Activated CD4-positive, alpha-beta T cell treated with anti-CD3 and anti-CD28 coated beads, Interleukin-2, amount 10 ng/mL, durations not matched to agents 24 days and 14 days (primary cell): ENCODE measurements around the gene ITPR2. TPM values are rescaled to one million over a fixed set of nuclear protein-coding genes. Genes with fewer than 3 reads are reported as not detected.

Source experiments
- DNase-seq: peaks from one replicate; pipeline ENCODE4 v3.0.0; 2022
- H3K27ac Mint-ChIP-seq: one replicate; pipeline ENCODE4 v1.8.0; 2022; ENCODE audit warnings: mild to moderate bottlenecking, mixed read lengths
- H3K27me3 Mint-ChIP-seq: one replicate; pipeline ENCODE4 v1.8.0; 2022; ENCODE audit warnings: mixed read lengths
- H3K36me3 Mint-ChIP-seq: one replicate; pipeline ENCODE4 v1.8.0; 2022; ENCODE audit warnings: low read depth, mild to moderate bottlenecking, mixed read lengths
- H3K4me1 Mint-ChIP-seq: one replicate; pipeline ENCODE4 v1.8.0; 2021; ENCODE audit warnings: mixed read lengths
- H3K4me3 Mint-ChIP-seq: one replicate; pipeline ENCODE4 v1.8.0; 2022; ENCODE audit warnings: mild to moderate bottlenecking, moderate library complexity, mixed read lengths
- H3K9me3 Mint-ChIP-seq: one replicate; pipeline ENCODE4 v1.8.0; 2021; ENCODE audit warnings: mixed read lengths
- intact Hi-C: fragments of 100-400 bp; cut with micrococcal nuclease; formaldehyde crosslinking; loops from one replicate; pipeline ENCODE4 v1.15.1; 2023
- total RNA-seq: library from RNA; stranded (reverse); gene quantifications from 2 replicates; pipeline ENCODE4 v1.2.3, GENCODE V29; 2022

The ITPR2 gene
- total RNA-seq, 1 donor from 2014 or later = 46.0 TPM

DNA sequence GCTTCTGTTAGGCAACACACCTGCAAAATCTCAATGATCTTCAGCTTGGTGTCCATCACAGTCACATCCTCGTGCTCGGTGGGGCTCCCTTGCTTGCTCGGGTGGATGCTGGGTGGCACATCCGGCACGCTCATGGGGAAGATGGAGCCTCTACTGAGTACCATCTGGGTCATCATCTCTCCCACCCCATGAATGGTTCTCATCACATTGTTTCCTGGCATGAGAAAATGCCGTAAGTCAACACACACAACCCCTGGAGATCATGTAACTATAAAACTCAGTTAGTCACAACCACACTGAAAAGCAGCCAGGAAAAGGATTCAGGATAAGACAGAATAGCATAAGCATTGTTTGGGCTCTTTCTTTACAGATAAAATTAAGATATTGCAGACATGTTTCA lies 201.1 kb downstream of the ITPR2 start:
- intact Hi-C loops = no loop called here
- H3K27me3 Mint-ChIP-seq = no peaks in the 10 kb centered on the region
- no peaks in the 10 kb centered on the region for H3K9me3 Mint-ChIP-seq
- H3K4me1 Mint-ChIP-seq = peaks cover 4% of the 10 kb centered on the region
- H3K36me3 Mint-ChIP-seq = peaks cover 11% of the 10 kb centered on the region
- no peak overlapping the region for H3K27ac Mint-ChIP-seq
- peak; percentile 46 for DNase-seq
- H3K4me3 Mint-ChIP-seq = no peak overlapping the region

DNA sequence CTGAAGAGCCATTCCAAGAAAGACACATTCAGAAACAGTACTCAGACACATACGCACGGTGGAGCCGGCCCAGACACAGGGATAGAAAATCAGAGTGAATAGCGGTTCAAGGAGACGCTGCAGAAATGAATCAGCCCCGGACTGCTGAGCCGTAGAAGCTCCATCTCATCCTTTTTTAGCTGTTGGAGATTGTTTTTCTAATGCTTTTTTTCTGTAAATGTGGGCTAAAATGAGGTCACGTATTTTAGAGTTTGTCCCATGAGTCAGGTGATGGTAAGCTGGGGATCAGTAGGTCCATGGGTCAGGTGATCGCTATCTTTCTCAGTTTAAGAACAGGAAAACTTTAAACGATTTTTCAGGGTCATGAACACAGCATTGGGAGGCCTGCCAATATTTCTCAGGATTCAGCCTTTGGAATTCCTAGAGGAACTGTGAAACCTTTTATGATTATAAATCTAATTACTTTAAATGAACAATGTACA lies 202.4 kb downstream of the ITPR2 start:
- H3K4me3 Mint-ChIP-seq = no peak overlapping the region
- no peaks in the 10 kb centered on the region for H3K27me3 Mint-ChIP-seq
- DNase-seq = no peak
- intact Hi-C loops = no loop called here
- peaks cover 8% of the 10 kb centered on the region for H3K4me1 Mint-ChIP-seq
- H3K27ac Mint-ChIP-seq = no peak overlapping the region
- no peaks in the 10 kb centered on the region for H3K9me3 Mint-ChIP-seq
- peaks cover 20% of the 10 kb centered on the region for H3K36me3 Mint-ChIP-seq

DNA sequence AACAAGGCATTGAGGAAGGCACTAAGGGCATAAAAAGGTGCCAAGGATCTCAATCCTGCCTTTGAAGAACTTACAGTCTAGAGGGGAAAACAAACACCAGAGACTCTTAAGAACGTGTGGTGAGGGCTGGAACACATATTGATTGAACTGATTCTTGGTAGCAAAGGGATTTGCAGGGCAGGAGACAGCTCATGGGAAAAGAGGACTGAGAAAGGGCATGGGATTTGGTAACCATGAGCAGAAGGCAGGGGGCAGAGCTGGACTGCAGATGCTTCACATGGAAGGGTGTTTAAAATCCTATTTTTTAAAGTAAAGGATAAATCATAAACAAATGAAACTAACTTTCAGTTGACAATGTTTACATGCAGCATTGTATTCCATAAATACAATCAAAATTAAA lies 203.1 kb downstream of the ITPR2 start:
- no peak overlapping the region for H3K27ac Mint-ChIP-seq
- H3K27me3 Mint-ChIP-seq = no peaks in the 10 kb centered on the region
- no peak for DNase-seq
- H3K9me3 Mint-ChIP-seq = no peaks in the 10 kb centered on the region
- H3K36me3 Mint-ChIP-seq = peaks cover 23% of the 10 kb centered on the region
- H3K4me3 Mint-ChIP-seq = no peak overlapping the region
- H3K4me1 Mint-ChIP-seq = peaks cover 9% of the 10 kb centered on the region
- intact Hi-C loops = no loop called here

DNA sequence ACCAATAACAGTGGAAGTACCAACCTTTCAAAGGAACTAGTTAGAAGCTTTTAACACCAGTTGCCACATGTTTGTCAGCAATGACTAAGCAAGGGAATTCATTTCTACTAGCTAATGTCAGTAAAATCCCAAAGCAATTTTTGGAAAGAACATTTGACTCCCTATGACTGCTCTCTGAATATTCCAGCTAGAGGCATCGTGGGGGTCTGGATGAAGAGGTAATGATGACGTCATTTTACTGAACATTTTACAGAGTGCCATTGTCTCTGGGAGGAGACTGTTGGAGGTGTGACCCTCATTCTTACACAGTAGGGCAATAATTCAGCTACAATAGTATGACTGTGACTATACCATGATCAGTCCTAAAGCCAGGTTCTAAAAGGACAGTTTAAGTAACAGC lies 204.8 kb downstream of the ITPR2 start:
- Mint-ChIP-seq H3K4me3 (no peak overlapping the region), H3K4me1 (peaks cover 11% of the 10 kb centered on the region), H3K36me3 (peaks cover 29% of the 10 kb centered on the region), H3K9me3 (no peaks in the 10 kb centered on the region), H3K27me3 (no peaks in the 10 kb centered on the region), H3K27ac (no peak overlapping the region)
- no peak for DNase-seq
- intact Hi-C loops = no loop called here

DNA sequence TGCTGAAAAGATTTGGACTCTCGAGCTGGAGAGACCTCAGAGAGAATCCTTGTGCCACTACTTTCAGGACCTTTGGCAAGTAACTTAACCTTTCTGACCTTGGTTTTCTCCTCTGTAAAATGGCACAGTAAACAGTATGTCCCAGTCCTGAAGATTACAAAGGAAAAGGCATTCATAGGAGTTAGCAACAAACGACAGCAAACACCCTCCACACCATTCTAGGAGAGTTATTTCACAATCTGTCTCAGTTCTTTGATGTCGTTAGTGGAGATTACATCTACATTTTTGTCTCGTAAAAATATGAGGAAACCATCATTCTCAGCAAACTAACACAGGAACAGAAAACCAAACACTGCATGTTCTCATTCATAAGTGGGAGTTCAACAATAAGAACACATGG lies 205.7 kb downstream of the ITPR2 start:
- Mint-ChIP-seq H3K9me3 (no peaks in the 10 kb centered on the region), H3K36me3 (peaks cover 34% of the 10 kb centered on the region), H3K4me3 (no peak overlapping the region), H3K4me1 (peaks cover 13% of the 10 kb centered on the region), H3K27ac (no peak overlapping the region), H3K27me3 (no peaks in the 10 kb centered on the region)
- no peak for DNase-seq
- intact Hi-C loops = no loop called here

DNA sequence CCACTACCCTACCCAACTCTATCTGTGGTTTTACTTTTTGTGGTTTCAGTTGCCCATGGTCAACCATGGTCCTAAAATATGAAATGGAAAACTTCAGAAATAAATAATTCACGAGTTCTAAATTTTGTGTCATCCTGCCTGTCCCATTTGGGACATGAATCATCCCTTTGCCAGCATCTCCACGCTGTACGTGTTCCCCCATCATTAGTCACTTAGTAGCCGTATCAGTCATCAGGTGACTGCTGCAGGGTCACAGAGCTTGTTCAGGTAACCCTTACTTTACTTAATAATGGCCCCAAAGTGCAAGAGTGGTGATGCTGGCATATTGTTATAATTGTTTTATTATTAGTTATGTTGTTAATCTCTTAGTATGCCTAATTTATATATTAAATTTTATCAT lies 209.9 kb downstream of the ITPR2 start:
- Mint-ChIP-seq H3K4me1 (peaks cover 13% of the 10 kb centered on the region), H3K9me3 (no peaks in the 10 kb centered on the region), H3K27ac (peak overlapping the region; percentile 59), H3K36me3 (peaks cover 42% of the 10 kb centered on the region), H3K4me3 (no peak overlapping the region), H3K27me3 (no peaks in the 10 kb centered on the region)
- no peak for DNase-seq
- intact Hi-C loops = no loop called here

DNA sequence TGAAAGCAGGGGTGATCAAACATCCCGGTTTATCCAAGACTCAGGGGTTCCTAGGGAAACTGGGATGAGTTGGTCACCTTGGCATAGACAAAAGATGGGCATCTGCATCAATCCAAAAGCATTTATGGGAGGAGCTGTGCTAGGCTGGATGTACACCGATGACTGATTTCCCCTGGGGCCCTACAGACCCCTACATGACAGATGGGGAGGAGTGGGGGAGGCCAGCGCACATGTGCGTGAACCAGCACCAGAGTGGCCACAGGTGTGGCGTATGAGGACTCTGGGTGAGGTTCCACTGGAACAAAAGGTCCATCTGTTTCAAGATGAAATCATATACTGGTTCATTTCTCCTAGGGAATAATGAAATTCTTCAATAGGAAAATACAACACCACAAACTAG lies 210.4 kb downstream of the ITPR2 start:
- Mint-ChIP-seq H3K27ac (no peak overlapping the region), H3K27me3 (no peaks in the 10 kb centered on the region), H3K36me3 (peaks cover 42% of the 10 kb centered on the region), H3K9me3 (no peaks in the 10 kb centered on the region), H3K4me1 (peaks cover 13% of the 10 kb centered on the region), H3K4me3 (no peak overlapping the region)
- DNase-seq = no peak
- intact Hi-C loops = no loop called here

DNA sequence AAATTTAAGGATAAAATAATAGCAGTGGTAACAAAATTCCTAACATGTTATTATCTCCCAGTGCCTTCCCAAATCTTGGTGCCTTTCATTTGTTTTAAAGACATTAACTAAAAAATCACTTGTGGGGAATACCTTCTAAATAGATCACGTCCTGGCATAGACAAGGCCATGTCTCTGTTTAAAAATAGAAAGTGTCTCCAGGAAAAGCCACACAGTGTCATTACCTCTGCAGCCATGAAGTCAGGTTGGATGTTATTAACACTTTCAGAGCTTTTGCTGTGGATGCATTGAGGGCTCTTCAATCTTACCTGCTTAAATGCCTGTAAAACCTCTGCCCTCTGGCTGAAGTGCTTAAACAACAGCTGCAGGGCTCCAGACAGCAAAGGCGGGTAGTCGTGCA lies 211.1 kb downstream of the ITPR2 start:
- Mint-ChIP-seq H3K27me3 (no peaks in the 10 kb centered on the region), H3K27ac (no peak overlapping the region), H3K9me3 (no peaks in the 10 kb centered on the region), H3K4me3 (no peak overlapping the region), H3K4me1 (peaks cover 9% of the 10 kb centered on the region), H3K36me3 (peaks cover 36% of the 10 kb centered on the region)
- intact Hi-C loops = no loop called here
- DNase-seq = no peak

DNA sequence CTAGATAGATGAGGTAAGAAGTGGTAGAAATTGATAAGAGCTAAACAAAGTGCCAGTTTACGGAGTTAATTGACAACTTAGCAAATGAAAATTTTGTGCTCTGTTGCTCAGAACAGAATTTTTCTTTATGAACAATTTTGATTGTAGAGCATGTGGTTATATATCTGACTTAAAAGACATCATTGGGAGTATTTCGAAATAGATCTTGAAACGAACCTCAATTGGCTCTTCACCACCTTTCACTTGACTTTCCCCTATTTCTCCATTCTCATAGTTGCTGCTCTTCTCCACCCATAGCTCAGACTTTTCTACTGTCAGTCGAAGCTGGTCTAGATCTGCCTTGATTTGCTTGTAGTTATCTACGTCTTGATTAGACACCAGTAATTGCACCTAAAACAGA lies 212.1 kb downstream of the ITPR2 start:
- Mint-ChIP-seq H3K36me3 (peaks cover 28% of the 10 kb centered on the region), H3K4me3 (no peak overlapping the region), H3K27ac (no peak overlapping the region), H3K27me3 (no peaks in the 10 kb centered on the region), H3K4me1 (peaks cover 5% of the 10 kb centered on the region), H3K9me3 (no peaks in the 10 kb centered on the region)
- no peak for DNase-seq
- intact Hi-C loops = no loop called here

DNA sequence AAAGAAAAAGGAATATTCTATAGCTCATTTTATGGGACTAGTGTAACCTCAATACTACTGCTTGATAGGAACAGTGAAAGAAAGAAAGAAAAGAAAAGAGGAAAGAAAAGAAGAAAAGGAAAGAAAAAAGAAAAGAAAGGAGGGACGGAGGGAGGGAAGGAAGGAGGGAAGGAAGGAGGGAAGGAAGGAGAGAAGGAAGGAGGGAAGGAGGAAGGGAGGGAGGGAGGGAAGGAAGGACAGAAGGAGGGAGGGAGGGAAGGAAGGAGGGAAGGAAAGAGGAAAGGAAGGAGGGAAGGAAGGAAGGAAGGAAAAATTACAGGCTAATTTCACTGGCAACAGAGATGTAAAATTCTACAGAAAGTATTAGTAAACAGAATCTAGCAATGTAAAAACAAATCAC lies 215.5 kb downstream of the ITPR2 start:
- Mint-ChIP-seq H3K4me1 (no peaks in the 10 kb centered on the region), H3K9me3 (no peaks in the 10 kb centered on the region), H3K27ac (no peak overlapping the region), H3K4me3 (no peak overlapping the region), H3K27me3 (no peaks in the 10 kb centered on the region), H3K36me3 (peaks cover 14% of the 10 kb centered on the region)
- intact Hi-C loops = no loop called here
- no peak for DNase-seq

DNA sequence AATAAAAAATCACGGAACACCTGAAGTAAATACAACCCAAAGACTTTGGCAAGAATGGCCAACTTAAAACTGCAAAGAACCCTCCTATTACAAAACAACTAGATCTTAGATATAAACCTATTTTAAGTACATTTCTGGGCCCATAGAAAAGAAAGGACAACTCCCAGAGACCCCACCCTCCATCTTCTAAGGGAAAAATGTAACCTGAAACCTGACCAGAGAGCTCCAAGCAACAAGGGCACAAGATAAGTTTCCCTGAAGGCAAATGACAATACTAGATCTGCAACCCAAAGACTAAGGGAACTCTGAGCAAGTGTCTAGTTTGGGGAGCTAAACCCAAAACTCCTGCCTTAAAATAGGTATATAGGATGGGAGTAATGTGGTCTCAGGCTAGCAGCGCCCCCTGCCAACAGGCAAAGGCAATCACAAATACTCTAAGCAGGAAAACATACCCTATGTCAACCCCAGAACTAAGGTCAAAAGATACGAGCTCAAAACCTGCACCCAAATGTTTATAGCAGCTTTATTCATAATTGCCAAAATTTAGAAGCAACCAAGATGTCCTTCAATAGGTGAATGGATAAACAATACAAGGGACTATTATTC lies 218.9 kb downstream of the ITPR2 start:
- Mint-ChIP-seq H3K9me3 (no peaks in the 10 kb centered on the region), H3K4me1 (no peaks in the 10 kb centered on the region), H3K27ac (no peak overlapping the region), H3K27me3 (no peaks in the 10 kb centered on the region), H3K4me3 (no peak overlapping the region), H3K36me3 (no peaks in the 10 kb centered on the region)
- DNase-seq = peak; percentile 65
- intact Hi-C loops = loop anchor here (1.0 kb wide), 1 partner anchor 515 kb away; no protein-coding TSS in a partner anchor

DNA sequence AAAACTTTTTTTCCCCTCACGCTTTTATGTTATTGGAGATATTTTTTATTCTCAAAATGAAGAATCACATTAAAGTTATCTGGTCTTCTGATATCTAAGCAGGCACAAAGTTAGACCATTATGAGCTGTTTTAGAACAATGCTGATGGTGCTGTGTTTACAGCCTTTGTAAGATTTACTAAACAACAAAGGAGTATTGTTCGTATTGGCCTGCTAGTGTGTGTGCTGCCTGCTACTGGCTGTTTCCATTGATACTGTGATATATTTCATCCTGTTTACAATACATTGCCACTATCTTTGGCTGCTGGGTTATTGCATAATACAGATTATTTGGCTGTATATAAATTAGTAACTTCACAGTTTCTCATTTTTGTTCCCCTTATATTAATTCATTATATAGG lies 220.8 kb downstream of the ITPR2 start:
- Mint-ChIP-seq H3K27me3 (no peaks in the 10 kb centered on the region), H3K9me3 (no peaks in the 10 kb centered on the region), H3K4me3 (no peak overlapping the region), H3K27ac (no peak overlapping the region), H3K36me3 (no peaks in the 10 kb centered on the region), H3K4me1 (no peaks in the 10 kb centered on the region)
- intact Hi-C loops = no loop called here
- DNase-seq = no peak

DNA sequence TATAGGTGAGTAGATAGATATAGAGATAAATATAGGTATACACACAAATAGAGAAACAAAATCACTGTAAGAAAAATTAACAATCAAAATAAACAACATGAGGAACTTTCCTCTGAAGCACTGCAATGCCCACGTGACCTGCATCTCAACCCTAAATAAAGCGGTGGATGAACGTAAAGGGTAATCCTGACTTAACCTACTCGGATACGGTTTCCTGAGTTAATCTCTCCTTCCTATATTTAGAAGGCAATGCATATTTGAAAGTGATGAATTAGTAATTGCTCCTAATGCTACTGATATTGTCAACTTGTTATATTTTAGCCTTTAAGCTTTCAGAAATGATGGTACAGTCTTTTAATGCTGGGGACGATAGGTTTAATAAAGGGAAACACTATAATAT lies 221.4 kb downstream of the ITPR2 start:
- no peaks in the 10 kb centered on the region for H3K4me1 Mint-ChIP-seq
- H3K27ac Mint-ChIP-seq = no peak overlapping the region
- H3K4me3 Mint-ChIP-seq = no peak overlapping the region
- H3K9me3 Mint-ChIP-seq = no peaks in the 10 kb centered on the region
- no peak for DNase-seq
- H3K27me3 Mint-ChIP-seq = no peaks in the 10 kb centered on the region
- no peaks in the 10 kb centered on the region for H3K36me3 Mint-ChIP-seq
- intact Hi-C loops = no loop called here

DNA sequence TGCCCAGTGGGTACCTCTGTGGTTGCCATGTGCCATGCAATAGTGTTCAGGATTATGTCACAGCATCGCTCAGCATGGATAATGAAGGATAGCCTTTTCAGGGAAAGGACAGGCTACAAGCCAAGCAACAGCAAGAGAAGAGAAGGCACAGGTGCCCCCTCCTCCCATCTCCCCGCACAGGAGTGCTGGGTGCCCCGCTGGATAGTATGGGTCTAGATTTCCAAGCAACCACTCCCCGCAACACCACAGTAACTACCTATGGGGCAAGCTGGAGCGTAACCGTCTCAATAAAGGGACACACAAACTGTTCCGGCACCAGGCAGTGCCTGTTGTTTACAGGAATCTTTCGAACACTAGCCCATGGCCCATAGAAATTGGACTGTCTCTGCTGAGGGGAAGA lies 222.2 kb downstream of the ITPR2 start:
- no peak overlapping the region for H3K4me3 Mint-ChIP-seq
- no peaks in the 10 kb centered on the region for H3K9me3 Mint-ChIP-seq
- DNase-seq = no peak
- H3K36me3 Mint-ChIP-seq = no peaks in the 10 kb centered on the region
- H3K27me3 Mint-ChIP-seq = no peaks in the 10 kb centered on the region
- intact Hi-C loops = no loop called here
- no peaks in the 10 kb centered on the region for H3K4me1 Mint-ChIP-seq
- no peak overlapping the region for H3K27ac Mint-ChIP-seq

DNA sequence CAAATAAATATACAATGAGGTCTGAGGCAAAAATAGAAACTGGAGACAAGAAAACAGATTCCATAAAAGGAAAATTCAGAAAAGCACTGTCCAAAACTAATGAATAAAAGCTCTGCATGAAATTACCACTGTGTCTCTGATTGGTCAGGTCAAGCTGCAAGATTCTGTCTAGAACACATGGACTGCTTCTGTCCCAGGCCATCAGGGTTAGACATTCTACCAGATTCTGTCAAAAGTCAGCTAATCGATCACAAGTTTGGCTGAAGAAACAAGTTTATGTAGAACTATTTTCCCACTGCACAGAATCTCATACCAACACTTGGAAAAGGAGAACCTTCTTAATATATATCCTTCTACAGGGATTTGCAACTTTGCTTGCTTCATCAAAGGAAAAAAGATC lies 223.0 kb downstream of the ITPR2 start:
- H3K9me3 Mint-ChIP-seq = no peaks in the 10 kb centered on the region
- no peaks in the 10 kb centered on the region for H3K27me3 Mint-ChIP-seq
- no peak overlapping the region for H3K27ac Mint-ChIP-seq
- H3K36me3 Mint-ChIP-seq = no peaks in the 10 kb centered on the region
- DNase-seq = no peak
- intact Hi-C loops = no loop called here
- H3K4me3 Mint-ChIP-seq = no peak overlapping the region
- no peaks in the 10 kb centered on the region for H3K4me1 Mint-ChIP-seq
